GM12878 (cell line): ENCODE results near the gene CNTLN. TPM values are rescaled to one million over a fixed set of nuclear protein-coding genes. Genes with fewer than 3 reads are reported as not detected.

ENCODE experiments used
- ATAC-seq: fragments of 200-7000 bp; cut with Tn5 transposase; 3 replicates; pipeline ENCODE4 v1.9.1; 2020; ENCODE audit warnings: mild to moderate bottlenecking, moderate library complexity
- BruUV-seq: library from RNA; stranded (reverse); fragments of 400-500 nt; replicated peaks from 2 replicates; lab custom pipeline; 2021; lab: Mats Ljungman, UMichigan
- CTCF ChIA-PET: fragments of 300-600 bp; sonication (Branson Sonifier 250); formaldehyde crosslinking; extraction: SDS; loops from one replicate; lab custom pipeline; 2021; ENCODE audit warnings: inconsistent platforms; lab: Yijun Ruan, JAX
- POLR2A ChIA-PET: fragments of 350-600 bp; formaldehyde crosslinking; extraction: SDS; loops from one replicate; lab custom pipeline; 2021; ENCODE audit warnings: inconsistent platforms; lab: Charles Lee
- RAD21 ChIA-PET: fragments of 300-600 bp; sonication (Branson Sonifier 250); formaldehyde crosslinking; loops from one replicate; lab custom pipeline; 2023; ENCODE audit warnings: antibody characterized with exemption; ENCODE audit not compliant: unreplicated experiment; lab: Charles Lee
- SMC1A ChIA-PET: fragments of 300-600 bp; sonication (Branson Sonifier 250); formaldehyde crosslinking; loops from one replicate; lab custom pipeline; 2023; ENCODE audit not compliant: unreplicated experiment, uncharacterized antibody; lab: Charles Lee
- DNase-seq: peaks from one replicate; pipeline ENCODE4 v3.0.0-alpha.2; 2011; ENCODE audit warnings: low read depth, low spot score
- FAIRE-seq: peaks from 3 replicates; lab custom pipeline; 2011; peaks lifted over from hg19 to GRCh38; lab: Jason Lieb, UNC
- H2AFZ ChIP-seq: 2 replicates; pipeline ENCODE4 v1.6.0; 2011; ENCODE audit warnings: low read depth, low read length, control low read depth; ENCODE audit not compliant: control insufficient read depth
- H3K27ac ChIP-seq: 2 replicates; pipeline ENCODE4 v1.5.1; 2011; ENCODE audit warnings: control low read depth; ENCODE audit not compliant: control insufficient read depth, insufficient read depth
- H3K27me3 ChIP-seq, 2 experiments: replicated peaks in 1 of 2; 2 replicates each; pipeline versions ENCODE4 v1.6.0 to v1.6.1; 2011; ENCODE audit warnings: low read length in 1 of 2; ENCODE audit not compliant: control insufficient read depth in 2 of 2, insufficient read depth in 2 of 2
- H3K36me3 ChIP-seq, 2 experiments: 2 replicates each; pipeline ENCODE4 v1.5.1; 2011; ENCODE audit warnings: low read length in 1 of 2; ENCODE audit not compliant: control insufficient read depth in 2 of 2, insufficient read depth in 2 of 2
- H3K4me1 ChIP-seq: 2 replicates; pipeline ENCODE4 v1.6.1; 2011; ENCODE audit warnings: mild to moderate bottlenecking, low read length, moderate library complexity, mixed read lengths; ENCODE audit not compliant: control insufficient read depth, insufficient read depth
- H3K4me2 ChIP-seq: 2 replicates; pipeline ENCODE4 v1.6.0; 2011; ENCODE audit warnings: control low read depth; ENCODE audit not compliant: control insufficient read depth, insufficient read depth
- H3K4me3 ChIP-seq: fragments of 200-600 bp; sonication (generic); 2 replicates; pipeline ENCODE4 v1.5.1; 2016
- H3K79me2 ChIP-seq: 2 replicates; pipeline ENCODE4 v1.6.0; 2011; ENCODE audit warnings: low read length; ENCODE audit not compliant: control insufficient read depth, insufficient read depth
- H3K9ac ChIP-seq: 2 replicates; pipeline ENCODE4 v1.8.0; 2011; ENCODE audit warnings: low read length, control low read depth, mixed read lengths; ENCODE audit not compliant: control insufficient read depth, insufficient read depth
- H3K9me3 ChIP-seq: replicated peaks from 3 replicates; pipeline ENCODE4 v1.5.1; 2011; ENCODE audit warnings: mild to moderate bottlenecking, low read length; ENCODE audit not compliant: control insufficient read depth, insufficient read depth
- H4K20me1 ChIP-seq: 2 replicates; pipeline ENCODE4 v1.6.0; 2011; ENCODE audit not compliant: control insufficient read depth, insufficient read depth
- EGR1 ChIP-seq, 2 experiments: IDR thresholded peaks; 1 replicate in 1 of 2; 2 replicates in 1 of 2; pipeline ENCODE4 v1.6.1; 2011 to 2012; ENCODE audit warnings: low read depth in 2 of 2, low read length in 2 of 2, borderline replicate concordance in 1 of 2, mild to moderate bottlenecking in 1 of 2, moderate library complexity in 1 of 2
- ETV6 ChIP-seq, 2 experiments: fragments of 450-650 bp in 1 of 2; IDR thresholded peaks in 1 of 2; conservative IDR thresholded peaks in 1 of 2; 2 replicates each; pipeline ENCODE4 v1.6.1; 2014; ENCODE audit warnings: antibody characterized with exemption in 1 of 2, borderline replicate concordance in 1 of 2, low read depth in 1 of 2, mild to moderate bottlenecking in 1 of 2, moderate library complexity in 1 of 2
- KAT2A ChIP-seq: conservative IDR thresholded peaks from 2 replicates; pipeline ENCODE4 v1.6.1; 2011; ENCODE audit warnings: low read depth, low read length; ENCODE audit not compliant: control insufficient read depth
- NFIC ChIP-seq: IDR thresholded peaks from 2 replicates; pipeline ENCODE4 v1.6.1; 2012; ENCODE audit warnings: low read depth, mild to moderate bottlenecking, inconsistent platforms, low read length, moderate library complexity
- NR2C2 ChIP-seq: IDR thresholded peaks from 2 replicates; pipeline ENCODE4 v1.6.1; 2011; ENCODE audit warnings: borderline replicate concordance, low read depth; ENCODE audit not compliant: control insufficient read depth, insufficient read length
- RCOR1 ChIP-seq: conservative IDR thresholded peaks from 2 replicates; pipeline ENCODE4 v1.6.1; 2012; ENCODE audit warnings: low read depth, low read length, improper control_type of control experiment
- SMARCA5 ChIP-seq: fragments of 450-650 bp; IDR thresholded peaks from 2 replicates; pipeline ENCODE4 v1.6.1; 2017; ENCODE audit warnings: mild to moderate bottlenecking
- SREBF2 ChIP-seq: IDR thresholded peaks from 2 replicates; pipeline ENCODE4 v1.6.1; 2012; ENCODE audit warnings: mild to moderate bottlenecking, low read length
- ZNF207 ChIP-seq: fragments of 450-650 bp; IDR thresholded peaks from 2 replicates; pipeline ENCODE4 v1.6.1; 2014; ENCODE audit warnings: antibody characterized with exemption, mild to moderate bottlenecking, borderline replicate concordance
- WGBS: methylation state at CpG from one replicate; pipeline ENCODE4 v1.1.6; 2016; ENCODE audit warnings: low lambda C conversion rate; ENCODE audit not compliant: insufficient replicate concordance, insufficient coverage; ENCODE audit errors: missing lambda C conversion rate; 5-methylcytosine and 5-hydroxymethylcytosine counted together
- in situ Hi-C: fragments of 300-500 bp; cut with MboI; formaldehyde crosslinking; loops from 9 replicates; pipeline ENCODE4 v1.14.3; 2018; ENCODE audit warnings: mixed read lengths
- intact Hi-C: fragments of 100-400 bp; cut with micrococcal nuclease; formaldehyde crosslinking; loops from one replicate; pipeline ENCODE4 v1.14.2; 2022; ENCODE audit not compliant: unreplicated experiment
- polyA plus RNA-seq, 11 experiments: library from polyadenylated mRNA; depleted of rRNA in 4 of 11; unstranded in 6 of 11; stranded (reverse) in 5 of 11; fragments of >200 nt; fragmentation: Nextera tagmentation in 4 of 11; fragmentation: Illumina TruSeq in 1 of 11; extraction: Ambion mirVana in 4 of 11; extraction: Trizol in 1 of 11; gene quantifications; 1 replicate in 1 of 11; 2 replicates in 10 of 11; pipeline versions ENCODE4 v1.2.1 to v1.2.3, GENCODE V29; 2011 to 2016; ENCODE audit warnings: inconsistent platforms in 2 of 11, missing spikeins in 2 of 11, low read depth in 1 of 11
- total RNA-seq, 4 experiments: library from RNA; depleted of rRNA in 3 of 4; stranded (reverse); fragments of >200 nt in 3 of 4; fragmentation: Illumina TruSeq in 1 of 4; extraction: Trizol in 1 of 4; gene quantifications; 2 replicates each; pipeline versions ENCODE4 v1.2.1 to v1.2.3, GENCODE V29; 2013 to 2021
- TF ChIP-seq, protein P1 (sequence below): fragments of 450-650 bp; IDR thresholded peaks from 2 replicates; pipeline ENCODE4 v1.6.1; 2017; ENCODE audit warnings: low read depth, mild to moderate bottlenecking, moderate library complexity
- TF ChIP-seq, protein P2 (sequence below): fragments of 450-650 bp; IDR thresholded peaks from 2 replicates; pipeline ENCODE4 v1.6.1; 2018; ENCODE audit warnings: borderline replicate concordance, mild to moderate bottlenecking; ENCODE audit not compliant: partially characterized antibody
- TF ChIP-seq, protein P3 (sequence below): fragments of 450-650 bp; IDR thresholded peaks from 2 replicates; pipeline ENCODE4 v1.6.1; 2017; ENCODE audit warnings: mild to moderate bottlenecking
- TF ChIP-seq, protein P4 (sequence below): fragments of 450-650 bp; IDR thresholded peaks from 2 replicates; pipeline ENCODE4 v1.6.1; 2017; ENCODE audit warnings: mild to moderate bottlenecking, moderate library complexity

The CNTLN gene
- total and polyA plus RNA-seq, 10 of the 15 experiments (the other 5 are each of a cell fraction or from before 2014, with no cell fraction given), result 0.01 to 7.0 (median 0.03) TPM; not detected in 4

DNA sequence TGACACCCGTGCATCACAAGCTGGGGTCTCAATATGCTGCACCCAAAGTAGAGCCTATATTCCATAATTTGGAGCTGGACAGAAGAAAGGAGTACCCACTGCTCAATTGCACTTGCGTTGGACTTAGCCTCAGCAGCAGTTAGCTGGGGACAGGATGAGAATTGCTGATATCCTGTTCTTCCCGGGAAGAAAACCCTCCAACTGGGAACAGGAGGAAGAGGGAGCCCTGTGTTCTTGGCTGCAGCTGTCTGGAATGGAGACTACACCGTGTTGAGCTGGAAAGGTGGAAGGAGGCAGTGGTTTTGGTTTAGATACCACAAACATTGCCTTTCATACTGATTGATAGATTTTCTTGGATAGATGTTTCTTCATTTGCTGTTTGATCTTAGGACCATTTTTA, 24.6 kb downstream of the CNTLN start:
- BruUV-seq, result no TSS peak
- intact Hi-C loops, result no loop called here
- TF ChIP-seq NR2C2, result no peak
- TF ChIP-seq EGR1 (IDR thresholded peaks at IDR 0.05; ENCODE audit: borderline replicate concordance in 1 of 2, low read depth in 2 of 2, low read length in 2 of 2), result no peak
- TF ChIP-seq, protein P1, sequence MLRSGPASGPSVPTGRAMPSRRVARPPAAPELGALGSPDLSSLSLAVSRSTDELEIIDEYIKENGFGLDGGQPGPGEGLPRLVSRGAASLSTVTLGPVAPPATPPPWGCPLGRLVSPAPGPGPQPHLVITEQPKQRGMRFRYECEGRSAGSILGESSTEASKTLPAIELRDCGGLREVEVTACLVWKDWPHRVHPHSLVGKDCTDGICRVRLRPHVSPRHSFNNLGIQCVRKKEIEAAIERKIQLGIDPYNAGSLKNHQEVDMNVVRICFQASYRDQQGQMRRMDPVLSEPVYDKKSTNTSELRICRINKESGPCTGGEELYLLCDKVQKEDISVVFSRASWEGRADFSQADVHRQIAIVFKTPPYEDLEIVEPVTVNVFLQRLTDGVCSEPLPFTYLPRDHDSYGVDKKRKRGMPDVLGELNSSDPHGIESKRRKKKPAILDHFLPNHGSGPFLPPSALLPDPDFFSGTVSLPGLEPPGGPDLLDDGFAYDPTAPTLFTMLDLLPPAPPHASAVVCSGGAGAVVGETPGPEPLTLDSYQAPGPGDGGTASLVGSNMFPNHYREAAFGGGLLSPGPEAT, result no peak
- no peak for TF ChIP-seq ZNF207
- TF ChIP-seq, protein P2, sequence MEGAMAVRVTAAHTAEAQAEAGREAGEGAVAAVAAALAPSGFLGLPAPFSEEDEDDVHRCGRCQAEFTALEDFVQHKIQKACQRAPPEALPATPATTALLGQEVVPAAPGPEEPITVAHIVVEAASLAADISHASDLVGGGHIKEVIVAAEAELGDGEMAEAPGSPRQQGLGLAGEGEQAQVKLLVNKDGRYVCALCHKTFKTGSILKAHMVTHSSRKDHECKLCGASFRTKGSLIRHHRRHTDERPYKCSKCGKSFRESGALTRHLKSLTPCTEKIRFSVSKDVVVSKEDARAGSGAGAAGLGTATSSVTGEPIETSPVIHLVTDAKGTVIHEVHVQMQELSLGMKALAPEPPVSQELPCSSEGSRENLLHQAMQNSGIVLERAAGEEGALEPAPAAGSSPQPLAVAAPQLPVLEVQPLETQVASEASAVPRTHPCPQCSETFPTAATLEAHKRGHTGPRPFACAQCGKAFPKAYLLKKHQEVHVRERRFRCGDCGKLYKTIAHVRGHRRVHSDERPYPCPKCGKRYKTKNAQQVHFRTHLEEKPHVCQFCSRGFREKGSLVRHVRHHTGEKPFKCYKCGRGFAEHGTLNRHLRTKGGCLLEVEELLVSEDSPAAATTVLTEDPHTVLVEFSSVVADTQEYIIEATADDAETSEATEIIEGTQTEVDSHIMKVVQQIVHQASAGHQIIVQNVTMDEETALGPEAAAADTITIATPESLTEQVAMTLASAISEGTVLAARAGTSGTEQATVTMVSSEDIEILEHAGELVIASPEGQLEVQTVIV, result no peak
- no peak for TF ChIP-seq SMARCA5
- TF ChIP-seq ETV6 (conservative IDR thresholded peaks at IDR 0.05 in 1 of 2, IDR thresholded peaks at IDR 0.05 in 1 of 2; ENCODE audit: borderline replicate concordance in 1 of 2, low read depth in 1 of 2), result no peak
- TF ChIP-seq NFIC, result no peak
- TF ChIP-seq KAT2A, result no peak
- no peak for TF ChIP-seq RCOR1
- TF ChIP-seq, protein P3, sequence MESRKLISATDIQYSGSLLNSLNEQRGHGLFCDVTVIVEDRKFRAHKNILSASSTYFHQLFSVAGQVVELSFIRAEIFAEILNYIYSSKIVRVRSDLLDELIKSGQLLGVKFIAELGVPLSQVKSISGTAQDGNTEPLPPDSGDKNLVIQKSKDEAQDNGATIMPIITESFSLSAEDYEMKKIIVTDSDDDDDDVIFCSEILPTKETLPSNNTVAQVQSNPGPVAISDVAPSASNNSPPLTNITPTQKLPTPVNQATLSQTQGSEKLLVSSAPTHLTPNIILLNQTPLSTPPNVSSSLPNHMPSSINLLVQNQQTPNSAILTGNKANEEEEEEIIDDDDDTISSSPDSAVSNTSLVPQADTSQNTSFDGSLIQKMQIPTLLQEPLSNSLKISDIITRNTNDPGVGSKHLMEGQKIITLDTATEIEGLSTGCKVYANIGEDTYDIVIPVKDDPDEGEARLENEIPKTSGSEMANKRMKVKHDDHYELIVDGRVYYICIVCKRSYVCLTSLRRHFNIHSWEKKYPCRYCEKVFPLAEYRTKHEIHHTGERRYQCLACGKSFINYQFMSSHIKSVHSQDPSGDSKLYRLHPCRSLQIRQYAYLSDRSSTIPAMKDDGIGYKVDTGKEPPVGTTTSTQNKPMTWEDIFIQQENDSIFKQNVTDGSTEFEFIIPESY, result no peak
- TF ChIP-seq SREBF2, result no peak
- TF ChIP-seq, protein P4, sequence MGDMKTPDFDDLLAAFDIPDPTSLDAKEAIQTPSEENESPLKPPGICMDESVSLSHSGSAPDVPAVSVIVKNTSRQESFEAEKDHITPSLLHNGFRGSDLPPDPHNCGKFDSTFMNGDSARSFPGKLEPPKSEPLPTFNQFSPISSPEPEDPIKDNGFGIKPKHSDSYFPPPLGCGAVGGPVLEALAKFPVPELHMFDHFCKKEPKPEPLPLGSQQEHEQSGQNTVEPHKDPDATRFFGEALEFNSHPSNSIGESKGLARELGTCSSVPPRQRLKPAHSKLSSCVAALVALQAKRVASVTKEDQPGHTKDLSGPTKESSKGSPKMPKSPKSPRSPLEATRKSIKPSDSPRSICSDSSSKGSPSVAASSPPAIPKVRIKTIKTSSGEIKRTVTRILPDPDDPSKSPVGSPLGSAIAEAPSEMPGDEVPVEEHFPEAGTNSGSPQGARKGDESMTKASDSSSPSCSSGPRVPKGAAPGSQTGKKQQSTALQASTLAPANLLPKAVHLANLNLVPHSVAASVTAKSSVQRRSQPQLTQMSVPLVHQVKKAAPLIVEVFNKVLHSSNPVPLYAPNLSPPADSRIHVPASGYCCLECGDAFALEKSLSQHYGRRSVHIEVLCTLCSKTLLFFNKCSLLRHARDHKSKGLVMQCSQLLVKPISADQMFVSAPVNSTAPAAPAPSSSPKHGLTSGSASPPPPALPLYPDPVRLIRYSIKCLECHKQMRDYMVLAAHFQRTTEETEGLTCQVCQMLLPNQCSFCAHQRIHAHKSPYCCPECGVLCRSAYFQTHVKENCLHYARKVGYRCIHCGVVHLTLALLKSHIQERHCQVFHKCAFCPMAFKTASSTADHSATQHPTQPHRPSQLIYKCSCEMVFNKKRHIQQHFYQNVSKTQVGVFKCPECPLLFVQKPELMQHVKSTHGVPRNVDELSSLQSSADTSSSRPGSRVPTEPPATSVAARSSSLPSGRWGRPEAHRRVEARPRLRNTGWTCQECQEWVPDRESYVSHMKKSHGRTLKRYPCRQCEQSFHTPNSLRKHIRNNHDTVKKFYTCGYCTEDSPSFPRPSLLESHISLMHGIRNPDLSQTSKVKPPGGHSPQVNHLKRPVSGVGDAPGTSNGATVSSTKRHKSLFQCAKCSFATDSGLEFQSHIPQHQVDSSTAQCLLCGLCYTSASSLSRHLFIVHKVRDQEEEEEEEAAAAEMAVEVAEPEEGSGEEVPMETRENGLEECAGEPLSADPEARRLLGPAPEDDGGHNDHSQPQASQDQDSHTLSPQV, result no peak

More for the DNA sequence above, 24.6 kb downstream of the CNTLN start:
- DNase-seq, result no peak
- Histone ChIP-seq H3K79me2 (no peaks in the 10 kb centered on the region), H3K4me3 (no peak overlapping the region), H4K20me1 (no peaks in the 10 kb centered on the region), H3K27me3 (no peaks in the 10 kb centered on the region), H3K4me1 (no peaks in the 10 kb centered on the region), H3K36me3 (no peaks in the 10 kb centered on the region), H3K9me3 (no peaks in the 10 kb centered on the region; the same call in 2 of the 3 replicates), H3K27ac (no peak overlapping the region), H3K9ac (no peak overlapping the region), H3K4me2 (no peak overlapping the region), H2AFZ (no peak overlapping the region)
- ChIA-PET RAD21 (no interaction called here), CTCF (interaction anchor here (1.6 kb wide), 1 partner anchor 42 kb away, joined by 4 read pairs; no protein-coding TSS in a partner anchor), POLR2A (no interaction called here), SMC1A (no interaction called here)
- in situ Hi-C loops, result no loop called here
- 5% methylated on average over 4 of the region's 4 CpGs for WGBS
- FAIRE-seq, result no peak
- ATAC-seq, result no peak
